GM12872 (cell line): Measurements from ENCODE around the gene CD8A.

ENCODE experiments used
- TF ChIP-seq, protein P1 (sequence below): IDR thresholded peaks from 3 replicates; pipeline ENCODE4 v1.5.1; 2011; ENCODE audit warnings: low read depth, mild to moderate bottlenecking, low read length, moderate library complexity; ENCODE audit not compliant: insufficient read depth

The CD8A gene

DNA sequence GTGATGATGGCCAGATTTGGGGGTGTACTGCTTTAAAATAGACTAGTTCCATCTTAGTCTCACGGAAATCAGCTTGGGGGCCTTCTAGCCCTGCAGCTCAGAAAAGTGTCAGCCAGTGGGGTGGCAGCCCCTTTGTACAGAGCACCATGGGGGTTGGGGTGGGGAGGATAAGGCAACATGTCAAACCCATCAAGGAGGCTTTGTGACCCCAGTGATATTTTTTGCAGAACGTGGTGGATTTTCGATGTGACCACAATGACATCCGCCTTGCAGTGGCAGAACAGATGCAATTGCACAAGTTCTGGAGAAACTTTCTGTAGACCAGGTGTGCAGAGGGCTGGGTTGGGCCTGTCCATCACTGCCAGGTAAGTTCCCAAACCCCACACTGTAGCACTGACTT lies 3.0 kb upstream of the CD8A start:
- TF ChIP-seq, protein P1, sequence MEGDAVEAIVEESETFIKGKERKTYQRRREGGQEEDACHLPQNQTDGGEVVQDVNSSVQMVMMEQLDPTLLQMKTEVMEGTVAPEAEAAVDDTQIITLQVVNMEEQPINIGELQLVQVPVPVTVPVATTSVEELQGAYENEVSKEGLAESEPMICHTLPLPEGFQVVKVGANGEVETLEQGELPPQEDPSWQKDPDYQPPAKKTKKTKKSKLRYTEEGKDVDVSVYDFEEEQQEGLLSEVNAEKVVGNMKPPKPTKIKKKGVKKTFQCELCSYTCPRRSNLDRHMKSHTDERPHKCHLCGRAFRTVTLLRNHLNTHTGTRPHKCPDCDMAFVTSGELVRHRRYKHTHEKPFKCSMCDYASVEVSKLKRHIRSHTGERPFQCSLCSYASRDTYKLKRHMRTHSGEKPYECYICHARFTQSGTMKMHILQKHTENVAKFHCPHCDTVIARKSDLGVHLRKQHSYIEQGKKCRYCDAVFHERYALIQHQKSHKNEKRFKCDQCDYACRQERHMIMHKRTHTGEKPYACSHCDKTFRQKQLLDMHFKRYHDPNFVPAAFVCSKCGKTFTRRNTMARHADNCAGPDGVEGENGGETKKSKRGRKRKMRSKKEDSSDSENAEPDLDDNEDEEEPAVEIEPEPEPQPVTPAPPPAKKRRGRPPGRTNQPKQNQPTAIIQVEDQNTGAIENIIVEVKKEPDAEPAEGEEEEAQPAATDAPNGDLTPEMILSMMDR: no peak

DNA sequence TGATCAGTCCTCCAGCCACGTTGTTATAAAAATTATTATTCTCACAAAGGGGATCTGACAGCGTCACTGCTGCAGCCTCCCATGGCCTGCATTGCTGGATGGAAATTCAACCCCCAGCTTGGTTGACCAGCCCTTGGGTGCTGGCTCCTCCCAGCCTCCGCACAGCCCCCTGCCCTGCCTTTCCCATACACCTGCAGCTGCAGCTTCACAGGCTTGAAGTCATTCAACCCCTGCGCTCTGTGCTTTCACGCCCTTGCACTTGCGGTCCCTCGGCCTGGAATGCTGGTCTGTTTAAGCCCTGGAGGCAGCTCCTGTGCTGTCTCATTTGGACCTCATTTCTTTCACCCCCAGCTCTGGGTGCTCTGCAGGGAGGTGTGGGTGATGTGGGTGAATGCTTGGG lies 860 bp upstream of the CD8A start:
- TF ChIP-seq, protein P1: no peak

DNA sequence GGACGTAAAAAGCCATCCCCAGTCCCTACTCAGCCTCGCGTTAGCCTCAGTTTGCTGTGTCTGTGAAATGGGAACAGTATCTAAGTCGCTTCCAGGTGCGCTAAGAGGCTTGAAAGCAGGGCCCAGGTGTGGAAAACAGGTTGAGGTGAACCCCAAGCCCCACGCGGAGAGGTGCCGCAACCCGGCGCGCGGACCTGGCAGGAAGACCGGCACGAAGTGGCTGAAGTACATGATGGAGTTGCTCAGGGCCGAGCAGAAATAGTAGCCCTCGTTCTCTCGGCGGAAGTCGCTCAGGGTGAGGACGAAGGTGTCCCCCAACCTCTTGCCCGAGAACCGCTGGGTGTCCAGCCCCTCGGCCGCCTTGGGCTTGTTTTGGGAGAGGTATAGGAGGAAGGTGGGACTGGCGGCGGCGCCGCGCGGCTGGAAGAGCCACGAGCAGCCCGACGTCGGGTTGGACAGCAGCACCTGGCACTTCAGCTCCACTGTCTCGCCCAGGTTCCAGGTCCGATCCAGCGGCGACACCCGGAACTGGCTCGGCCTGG lies 508 bp downstream of the CD8A start:
- TF ChIP-seq, protein P1: no peak

DNA sequence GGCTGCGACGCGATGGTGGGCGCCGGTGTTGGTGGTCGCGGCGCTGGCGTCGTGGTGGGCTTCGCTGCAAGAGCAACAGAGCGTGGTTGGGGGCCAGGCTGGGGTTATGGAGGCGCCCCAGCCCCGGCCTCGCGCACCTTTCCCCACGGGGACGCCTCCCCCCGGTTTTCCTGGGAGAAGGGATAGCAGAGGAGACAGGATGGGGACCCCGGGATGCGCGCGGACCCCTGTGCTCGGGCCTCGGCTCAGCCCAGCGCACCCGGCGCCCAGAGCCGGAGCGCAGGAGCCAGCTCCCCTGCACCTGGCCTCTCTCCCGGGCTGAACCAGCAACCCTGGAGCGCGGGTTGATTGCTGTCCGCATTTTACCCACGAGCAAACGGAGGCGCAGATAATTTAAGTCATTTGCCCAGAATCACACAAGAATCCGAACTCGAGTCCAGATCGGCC lies 1.0 kb downstream of the CD8A start:
- TF ChIP-seq, protein P1: no peak

DNA sequence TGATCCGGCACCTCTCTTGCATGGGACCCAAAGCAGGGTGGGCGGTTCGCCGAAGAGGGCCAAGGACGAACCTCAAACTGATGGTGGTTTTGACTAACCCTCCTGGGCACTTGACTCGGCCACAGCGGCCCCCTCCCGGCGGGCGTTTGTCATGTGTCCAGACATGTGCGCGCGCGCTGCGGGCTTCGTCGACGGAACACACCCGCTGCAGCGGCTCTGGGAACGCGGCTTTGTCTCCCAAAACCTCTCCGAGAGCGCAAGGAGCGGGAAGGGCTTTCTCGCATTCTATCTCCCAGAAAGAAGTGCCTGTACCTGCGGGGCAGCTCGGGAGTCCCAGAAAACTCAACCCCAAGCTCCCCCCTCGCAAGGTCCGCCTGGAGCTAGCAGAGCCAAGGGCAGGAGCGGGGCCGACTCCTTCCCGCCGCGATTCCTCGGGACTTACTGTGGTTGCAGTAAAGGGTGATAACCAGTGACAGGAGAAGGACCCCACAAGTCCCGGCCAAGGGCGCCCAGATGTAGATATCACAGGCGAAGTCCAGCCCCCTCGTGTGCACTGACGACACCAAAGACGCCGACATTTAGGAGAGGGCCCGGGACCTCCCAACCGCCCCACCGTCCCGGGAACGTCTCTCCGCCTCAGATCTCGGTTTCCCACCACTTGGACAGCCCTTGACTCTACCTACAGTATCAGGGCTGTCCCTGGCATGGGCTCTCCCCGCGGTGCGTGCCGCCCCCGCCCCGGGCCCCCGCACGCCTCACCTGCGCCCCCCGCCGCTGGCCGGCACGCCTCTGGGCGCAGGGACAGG lies 1.6 kb downstream of the CD8A start:
- TF ChIP-seq, protein P1: no peak

DNA sequence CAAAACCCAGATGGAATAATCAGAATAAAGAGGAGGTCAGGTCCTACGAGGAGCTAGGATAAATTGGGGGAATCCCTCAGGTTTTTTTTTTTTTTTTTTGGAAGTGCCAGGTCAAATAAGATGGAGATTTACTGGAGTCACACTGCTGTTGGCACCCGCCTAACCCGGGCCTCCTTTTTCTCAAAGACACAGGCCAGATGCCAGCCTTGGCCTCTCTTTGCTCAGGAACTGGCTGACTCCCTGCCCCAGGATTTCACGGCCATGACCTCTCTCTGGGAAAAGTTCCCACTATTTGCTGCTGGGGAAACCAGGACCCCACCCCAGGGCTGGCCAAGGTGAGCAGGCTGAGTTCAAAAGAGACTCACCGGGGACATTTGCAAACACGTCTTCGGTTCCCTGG lies 2.5 kb downstream of the CD8A start:
- TF ChIP-seq, protein P1: no peak

DNA sequence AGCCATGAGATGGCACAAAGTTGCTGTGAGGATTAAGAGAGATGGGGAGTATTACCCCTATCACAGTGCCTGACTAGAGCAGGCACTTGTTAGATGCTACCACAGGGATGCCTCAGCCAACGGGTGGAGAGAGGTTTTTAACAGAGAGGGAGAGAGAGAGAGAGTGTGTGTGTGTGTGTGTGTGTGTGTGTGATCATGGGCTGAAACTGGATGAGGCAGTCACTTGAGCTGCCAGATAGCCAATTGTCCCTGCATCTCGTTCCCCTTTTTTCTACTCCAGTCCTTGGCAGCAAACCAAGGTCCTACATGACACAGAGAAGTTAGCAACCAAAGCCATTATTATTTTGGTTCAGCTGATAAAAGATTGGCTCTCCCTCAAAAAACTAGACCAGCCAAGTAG lies 3.0 kb downstream of the CD8A start:
- TF ChIP-seq, protein P1: no peak
